Esophagus squamous epithelium (tissue), 5 donors: ENCODE measurements around the gene C1orf210. TPM values are rescaled to one million over a fixed set of nuclear protein-coding genes. Genes with fewer than 3 reads are reported as not detected.
A peak's percentile ranks its signal among the peaks of the same experiment; 100 is the strongest.

Source experiments
- DNase-seq: peaks from one replicate; lab custom pipeline; 2025; lab: John Stamatoyannopoulos, UW
- H3K27ac ChIP-seq, 4 donors: fragments of 200-600 bp; sonication (generic); one replicate each; pipeline ENCODE4 v1.5.1; 2016 to 2019; ENCODE audit warnings: mild to moderate bottlenecking in 1 of 4
- H3K27me3 ChIP-seq, 4 donors: fragments of 200-600 bp; sonication (generic); 1 replicate in 3 of 4; 2 replicates in 1 of 4; pipeline versions ENCODE4 v1.5.1 to v1.6.0; 2017 to 2021; ENCODE audit warnings: antibody characterized with exemption in 1 of 4
- H3K36me3 ChIP-seq, 3 donors: fragments of 200-600 bp; sonication (generic); one replicate each; pipeline ENCODE4 v1.5.1; 2016 to 2019
- H3K4me1 ChIP-seq, 3 donors: fragments of 200-600 bp; sonication (generic); one replicate each; pipeline ENCODE4 v1.5.1; 2017 to 2019
- H3K4me3 ChIP-seq, 4 donors: fragments of 200-600 bp; sonication (generic); 1 replicate in 3 of 4; 2 replicates in 1 of 4; pipeline ENCODE4 v1.5.1; 2016 to 2019; ENCODE audit warnings: mild to moderate bottlenecking in 2 of 4, moderate library complexity in 1 of 4
- H3K9me3 ChIP-seq, 3 donors: fragments of 200-600 bp; sonication (generic); one replicate each; pipeline ENCODE4 v1.5.1; 2016 to 2019
- POLR2A ChIP-seq, 4 donors: fragments of 450-650 bp; IDR thresholded peaks; one replicate each; pipeline ENCODE4 v1.6.1; 2017; ENCODE audit warnings: antibody characterized with exemption in 4 of 4, mild to moderate bottlenecking in 4 of 4, moderate library complexity in 3 of 4
- WGBS, 2 donors: methylation state at CpG; one replicate each; pipeline ENCODE4 v1.1.5; 2018; 5-methylcytosine and 5-hydroxymethylcytosine counted together
- intact Hi-C: fragments of 100-400 bp; cut with DNase I; formaldehyde crosslinking; loops from one replicate; pipeline ENCODE4 v1.15.0; 2022
- total RNA-seq, 4 donors: library from RNA; depleted of rRNA; stranded (reverse); fragments of >200 nt; gene quantifications; one replicate each; pipeline ENCODE4 v1.1.0, GENCODE V29; 2016
- TF ChIP-seq, protein P1 (sequence below), 6 experiments: fragments of 450-650 bp in 4 of 6; fragments of 200-600 bp in 2 of 6; sonication (generic) in 2 of 6; IDR thresholded peaks; one replicate each; pipeline ENCODE4 v1.5.1; 2016 to 2019; ENCODE audit warnings: antibody characterized with exemption in 6 of 6, mild to moderate bottlenecking in 4 of 6, moderate library complexity in 4 of 6
- donor health status: DM: yes; HTN: yes; CAD: no.

Gene C1orf210
- total RNA-seq, 4 donors from 2014 or later: 7.9 to 16.2 (median 11.4) TPM

DNA sequence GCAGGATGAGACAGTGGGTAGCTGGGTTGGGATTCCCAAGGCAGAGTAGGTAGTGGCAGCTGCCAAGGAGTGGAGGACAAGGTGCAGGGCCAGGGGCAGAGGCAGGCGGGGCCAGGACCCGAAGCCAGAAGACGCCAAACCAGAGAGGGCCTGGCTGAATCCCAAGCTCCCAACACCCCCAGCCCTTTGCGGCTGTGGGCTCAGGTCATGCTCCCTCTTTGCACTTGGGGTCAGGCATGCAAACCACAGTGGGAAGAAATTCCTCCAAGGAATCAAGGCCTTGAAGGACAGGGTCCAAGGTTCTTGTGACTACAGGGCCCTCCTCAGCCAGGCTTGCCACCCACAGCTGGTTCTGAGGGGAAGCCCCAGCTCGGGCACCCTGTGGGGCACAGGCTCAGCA is 6.2 kb downstream of the C1orf210 start:
- Histone ChIP-seq H3K9me3 (no peaks in the 10 kb centered on the region), H3K27me3 (no peaks in the 10 kb centered on the region), H3K4me3 (no peak overlapping the region), H3K36me3 (peaks cover 0 to 19% (median 0%) of the 10 kb centered on the region in 3 donors), H3K27ac (no peak overlapping the region), H3K4me1 (peaks cover 3 to 10% (median 5%) of the 10 kb centered on the region in 3 donors)
- 100% methylated on average over 1 of the region's 5 CpGs; no CpG with 5 or more reads in 1 of the 2 donors for WGBS, 2 donors
- DNase-seq: no peak
- intact Hi-C loops: no loop called here
- TF ChIP-seq, protein P1, sequence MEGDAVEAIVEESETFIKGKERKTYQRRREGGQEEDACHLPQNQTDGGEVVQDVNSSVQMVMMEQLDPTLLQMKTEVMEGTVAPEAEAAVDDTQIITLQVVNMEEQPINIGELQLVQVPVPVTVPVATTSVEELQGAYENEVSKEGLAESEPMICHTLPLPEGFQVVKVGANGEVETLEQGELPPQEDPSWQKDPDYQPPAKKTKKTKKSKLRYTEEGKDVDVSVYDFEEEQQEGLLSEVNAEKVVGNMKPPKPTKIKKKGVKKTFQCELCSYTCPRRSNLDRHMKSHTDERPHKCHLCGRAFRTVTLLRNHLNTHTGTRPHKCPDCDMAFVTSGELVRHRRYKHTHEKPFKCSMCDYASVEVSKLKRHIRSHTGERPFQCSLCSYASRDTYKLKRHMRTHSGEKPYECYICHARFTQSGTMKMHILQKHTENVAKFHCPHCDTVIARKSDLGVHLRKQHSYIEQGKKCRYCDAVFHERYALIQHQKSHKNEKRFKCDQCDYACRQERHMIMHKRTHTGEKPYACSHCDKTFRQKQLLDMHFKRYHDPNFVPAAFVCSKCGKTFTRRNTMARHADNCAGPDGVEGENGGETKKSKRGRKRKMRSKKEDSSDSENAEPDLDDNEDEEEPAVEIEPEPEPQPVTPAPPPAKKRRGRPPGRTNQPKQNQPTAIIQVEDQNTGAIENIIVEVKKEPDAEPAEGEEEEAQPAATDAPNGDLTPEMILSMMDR (IDR thresholded peaks at IDR 0.05): no peak
- TF ChIP-seq POLR2A (IDR thresholded peaks at IDR 0.05): no peak

DNA sequence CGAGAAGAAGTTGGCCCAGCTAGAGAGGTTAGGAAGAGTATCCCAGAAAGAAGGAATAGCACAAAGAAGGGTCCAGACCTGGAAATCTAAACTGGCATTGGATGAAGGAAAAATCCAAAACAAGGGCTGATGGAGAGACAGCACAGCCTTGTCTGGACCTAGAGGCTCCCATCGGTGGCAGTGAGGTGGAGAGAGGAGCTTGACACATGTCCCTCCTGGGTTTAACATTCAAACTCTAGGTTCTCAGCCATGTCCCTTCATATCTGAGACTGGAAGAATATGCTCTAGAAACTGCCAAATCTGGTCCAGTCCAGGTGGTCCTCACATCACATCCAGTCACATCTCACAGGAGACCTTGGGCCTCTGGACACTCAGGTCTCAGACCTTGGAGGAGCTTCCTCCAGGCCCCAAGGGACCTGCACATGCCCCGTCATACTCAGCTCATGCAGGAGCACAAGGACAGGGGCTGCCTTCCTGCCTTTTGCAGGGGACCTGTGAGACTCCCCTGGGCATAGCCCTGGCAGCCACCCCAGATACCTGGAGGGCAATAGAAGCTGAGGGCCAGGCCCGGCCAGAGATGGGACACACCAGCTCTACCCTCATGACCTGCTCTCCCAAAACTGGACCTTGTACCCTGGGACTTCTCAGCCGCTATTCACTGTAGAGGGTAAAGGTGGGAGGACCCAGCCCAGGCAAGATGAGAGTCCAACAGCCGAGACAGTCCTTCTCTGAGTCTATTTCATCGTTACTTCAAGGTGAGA is 8.1 kb downstream of the C1orf210 start:
- H3K9me3 ChIP-seq: no peaks in the 10 kb centered on the region
- DNase-seq: no peak
- 87 to 88% methylated on average over 4 of the region's 7 CpGs for WGBS, 2 donors
- intact Hi-C loops: no loop called here
- H3K36me3 ChIP-seq: peaks cover 0 to 14% (median 0%) of the 10 kb centered on the region in 3 donors
- peaks cover 0 to 8% (median 0%) of the 10 kb centered on the region in 4 donors for H3K27me3 ChIP-seq
- H3K27ac ChIP-seq: no peak overlapping the region
- peaks cover 5 to 12% (median 7%) of the 10 kb centered on the region in 3 donors for H3K4me1 ChIP-seq
- H3K4me3 ChIP-seq: no peak overlapping the region
- no peak for TF ChIP-seq POLR2A (IDR thresholded peaks at IDR 0.05)

DNA sequence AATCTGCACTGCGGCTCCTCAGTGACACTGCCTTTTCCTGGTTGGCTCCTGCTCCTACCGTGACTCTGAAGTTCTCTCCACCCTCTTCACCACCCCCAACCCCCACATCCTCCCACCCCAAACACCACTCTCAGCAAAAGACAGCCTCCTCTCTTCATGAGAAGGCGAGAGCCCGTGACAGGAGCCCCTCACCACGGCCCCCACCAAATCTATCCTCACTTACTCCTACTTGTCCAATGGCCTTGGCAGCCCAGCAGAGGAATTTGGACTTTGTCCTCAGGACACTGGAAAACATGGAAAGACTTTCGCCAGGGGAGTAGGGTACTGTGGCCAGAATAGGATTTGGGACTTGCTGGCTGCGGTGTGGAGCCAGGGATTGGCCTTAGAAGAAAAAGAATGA is 8.7 kb downstream of the C1orf210 start:
- TF ChIP-seq POLR2A (IDR thresholded peaks at IDR 0.05): no peak
- TF ChIP-seq, protein P1 (IDR thresholded peaks at IDR 0.05): no peak
- Histone ChIP-seq H3K4me3 (no peak overlapping the region), H3K4me1 (peaks cover 5 to 13% (median 7%) of the 10 kb centered on the region in 3 donors), H3K27me3 (peaks cover 0 to 11% (median 0%) of the 10 kb centered on the region in 4 donors), H3K9me3 (no peaks in the 10 kb centered on the region), H3K27ac (no peak overlapping the region), H3K36me3 (peaks cover 0 to 11% (median 0%) of the 10 kb centered on the region in 3 donors)
- no peak for DNase-seq
- WGBS, 2 donors: 42 to 66% methylated on average over 4 to 7 of the region's 7 CpGs
- intact Hi-C loops: no loop called here

DNA sequence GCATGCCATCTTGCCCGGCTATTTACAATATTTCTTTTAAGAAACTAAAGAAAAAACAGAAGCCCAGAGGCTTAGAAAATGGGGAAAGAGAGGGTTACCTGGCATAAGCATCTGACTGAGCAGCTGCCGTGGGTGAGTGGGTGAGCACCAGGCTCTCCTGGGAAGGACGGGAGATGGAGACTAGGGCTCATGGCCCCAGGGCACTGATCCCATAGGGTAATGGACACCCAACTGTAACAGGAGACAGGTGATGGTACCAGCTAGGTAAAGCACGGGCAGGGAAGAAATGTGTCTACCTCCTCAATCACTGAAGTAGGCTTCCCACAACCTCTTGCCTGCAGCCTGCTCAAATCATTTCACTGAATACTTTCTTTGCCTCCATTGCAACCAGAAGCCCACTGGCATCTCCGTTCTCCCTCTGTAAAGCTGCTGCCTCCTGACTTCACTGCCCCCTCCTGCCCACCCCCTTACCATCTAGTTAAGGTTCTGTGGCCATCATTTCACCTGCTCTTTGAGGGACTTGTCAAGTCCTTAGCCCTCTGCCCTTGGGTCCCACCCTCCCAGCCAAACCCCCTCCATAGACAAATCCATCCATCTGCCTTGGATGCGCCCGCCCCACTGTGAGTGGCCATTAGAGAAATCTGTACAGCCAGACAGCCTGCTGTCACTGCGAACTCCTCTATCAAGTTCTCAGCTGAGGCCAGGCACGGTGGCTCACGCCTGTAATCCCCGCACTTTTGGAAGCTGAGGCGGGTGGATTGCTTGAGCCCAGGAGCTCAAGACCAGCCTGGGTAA is 9.4 kb downstream of the C1orf210 start:
- 83 to 88% methylated on average over 5 to 11 of the region's 12 CpGs for WGBS, 2 donors
- Histone ChIP-seq H3K27me3 (peaks cover 0 to 11% (median 0%) of the 10 kb centered on the region in 4 donors), H3K4me1 (peaks cover 5 to 20% (median 7%) of the 10 kb centered on the region in 3 donors), H3K27ac (no peak overlapping the region), H3K9me3 (no peaks in the 10 kb centered on the region), H3K36me3 (peaks cover 0 to 8% (median 0%) of the 10 kb centered on the region in 3 donors), H3K4me3 (no peak overlapping the region)
- TF ChIP-seq POLR2A (IDR thresholded peaks at IDR 0.05): no peak
- TF ChIP-seq, protein P1 (IDR thresholded peaks at IDR 0.05): no peak
- no peak for DNase-seq
- intact Hi-C loops: no loop called here

DNA sequence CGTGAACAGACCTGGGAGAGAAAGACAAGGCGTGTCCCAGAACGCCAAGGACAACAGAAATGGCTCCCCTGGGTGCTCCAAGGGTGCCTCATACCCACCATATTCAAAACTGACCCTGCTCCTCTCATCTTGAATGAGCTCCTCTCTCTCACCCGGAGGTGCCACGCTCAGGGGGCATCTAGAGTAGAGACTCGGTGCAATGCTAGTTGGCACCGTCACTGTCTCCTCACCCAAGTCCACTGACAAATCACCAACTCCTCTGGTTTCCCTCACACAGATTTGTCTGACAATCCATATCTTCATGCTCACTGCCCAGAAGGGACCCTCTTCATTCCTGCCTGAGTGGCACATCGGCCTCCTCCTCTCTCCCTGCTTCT is 10.6 kb downstream of the C1orf210 start:
- H3K9me3 ChIP-seq: no peaks in the 10 kb centered on the region
- 82 to 86% methylated on average over 8 of the region's 8 CpGs for WGBS, 2 donors
- peaks cover 7 to 32% (median 17%) of the 10 kb centered on the region in 3 donors for H3K4me1 ChIP-seq
- H3K4me3 ChIP-seq: no peak overlapping the region
- H3K27ac ChIP-seq: peak overlapping the region in 1 of 4 donors; percentile 44
- H3K36me3 ChIP-seq: peaks cover 0 to 8% (median 0%) of the 10 kb centered on the region in 3 donors
- peaks cover 0 to 21% (median 0%) of the 10 kb centered on the region in 4 donors for H3K27me3 ChIP-seq
- intact Hi-C loops: no loop called here
- no peak for DNase-seq
- TF ChIP-seq, protein P1 (IDR thresholded peaks at IDR 0.05): no peak
